Esophagus squamous epithelium (tissue), 4 donors: ENCODE data around the gene BANP.
"Not testable (repeated sequence)": the region's sequence is repeated elsewhere in the genome, so short reads cannot be mapped to it uniquely, and the experiment has no call there.

Experiments
- CTCF ChIP-seq, 6 experiments: fragments of 450-650 bp in 4 of 6; fragments of 200-600 bp in 2 of 6; sonication (generic) in 2 of 6; IDR thresholded peaks; one replicate each; pipeline ENCODE4 v1.5.1; 2016 to 2019; ENCODE audit warnings: antibody characterized with exemption in 6 of 6, mild to moderate bottlenecking in 4 of 6, moderate library complexity in 4 of 6
- POLR2A ChIP-seq, 4 donors: fragments of 450-650 bp; IDR thresholded peaks; one replicate each; pipeline ENCODE4 v1.6.1; 2017; ENCODE audit warnings: antibody characterized with exemption in 4 of 4, mild to moderate bottlenecking in 4 of 4, moderate library complexity in 3 of 4

GRCh38 chr16:87998992-87999391, 47.8 kb downstream of the BANP start:
- TF ChIP-seq CTCF, POLR2A (IDR thresholded peaks at IDR 0.05): not testable (repeated sequence)
